NB4 (cell line): Measurements from ENCODE around the gene VSIG2.

Source experiments
- CTCF ChIP-seq: IDR thresholded peaks from one replicate; pipeline ENCODE4 v1.5.1; 2012; ENCODE audit warnings: low read depth, low read length
- POLR2A ChIP-seq: IDR thresholded peaks from 2 replicates; pipeline ENCODE4 v1.6.1; 2011; ENCODE audit warnings: mild to moderate bottlenecking; ENCODE audit not compliant: insufficient read length; ENCODE audit errors: extremely low read depth

DNA sequence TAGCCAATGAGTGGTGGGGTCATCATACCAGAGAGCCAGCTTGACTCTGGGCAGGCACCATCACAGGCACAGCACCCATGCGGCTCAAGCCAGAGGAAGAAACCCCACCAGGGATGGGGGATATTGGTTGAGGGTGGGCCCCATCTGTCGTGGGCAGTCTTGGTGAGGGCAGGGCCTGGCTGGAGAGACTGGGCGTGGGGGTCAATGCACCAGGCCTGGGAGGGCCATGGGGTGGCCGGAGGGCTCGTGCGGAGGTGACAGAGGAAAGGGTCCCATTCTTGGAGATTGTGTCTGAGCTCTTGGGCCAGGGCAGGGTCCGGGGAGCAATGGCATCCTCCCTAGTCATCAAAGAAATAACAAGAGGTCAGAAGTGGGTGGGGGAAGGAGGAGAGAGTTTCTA, 1.6 kb upstream of the VSIG2 start:
- TF ChIP-seq CTCF (no peak), POLR2A (no peak)
